ENCODE results near the gene SLC8A1.

Gene SLC8A1

DNA sequence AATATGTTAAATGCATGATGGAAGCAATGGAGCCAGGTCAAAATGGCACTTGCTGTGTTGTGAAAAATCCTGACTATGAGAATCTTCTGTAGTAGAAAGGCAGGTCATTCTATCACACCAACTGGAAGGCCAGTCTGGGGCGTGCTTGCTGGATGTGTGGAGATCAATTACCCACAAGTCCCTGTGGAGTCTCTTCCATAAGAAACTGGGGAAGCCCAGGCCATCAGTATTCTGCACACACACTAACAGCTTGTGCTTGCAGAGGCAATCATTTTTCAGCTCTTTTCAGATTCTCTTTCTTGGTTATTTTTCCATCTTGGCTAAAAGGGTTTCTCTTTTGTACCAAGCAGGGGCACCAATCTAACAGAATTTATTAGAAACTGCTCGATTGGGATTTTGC lies 190.8 kb downstream of the SLC8A1 start:
- no peak overlapping the region for H3K4me3 ChIP-seq (ENCODE audit: low read depth in 1 of 2, low read length in 2 of 2)
- no peaks in the 10 kb centered on the region for H3K27me3 ChIP-seq (ENCODE audit: control insufficient read depth in 1 of 2, insufficient read depth in 2 of 2, low read length in 2 of 2)
- H3K27ac ChIP-seq (ENCODE audit: low read depth, low read length), result no peak overlapping the region
- no peaks in the 10 kb centered on the region for H3K9me3 ChIP-seq (ENCODE audit: low read length)
- no peaks in the 10 kb centered on the region for H3K36me3 ChIP-seq (ENCODE audit: insufficient read depth, low read length)
- no peak overlapping the region for H3K9ac ChIP-seq (ENCODE audit: low read length)
- peaks cover 7% of the 10 kb centered on the region for H3K4me1 ChIP-seq (ENCODE audit: insufficient read depth, low read length)

GRCh38 chr2:40260437-40260836 lies 191.5 kb downstream of the SLC8A1 start:
- Histone ChIP-seq H3K4me3 (ENCODE audit: low read depth in 1 of 2, low read length in 2 of 2) (no peak overlapping the region), H3K9me3 (ENCODE audit: low read length) (no peaks in the 10 kb centered on the region), H3K27ac (ENCODE audit: low read depth, low read length) (no peak overlapping the region), H3K9ac (ENCODE audit: low read length) (no peak overlapping the region), H3K4me1 (ENCODE audit: insufficient read depth, low read length) (peaks cover 1% of the 10 kb centered on the region), H3K36me3 (ENCODE audit: insufficient read depth, low read length) (no peaks in the 10 kb centered on the region), H3K27me3 (ENCODE audit: control insufficient read depth in 1 of 2, insufficient read depth in 2 of 2, low read length in 2 of 2) (no peaks in the 10 kb centered on the region)

- Histone ChIP-seq H3K36me3 (ENCODE audit: insufficient read depth, low read length) (no peaks in the 10 kb centered on the region), H3K27ac (ENCODE audit: low read depth, low read length) (no peak overlapping the region), H3K27me3 (ENCODE audit: control insufficient read depth in 1 of 2, insufficient read depth in 2 of 2, low read length in 2 of 2) (no peaks in the 10 kb centered on the region), H3K4me1 (ENCODE audit: insufficient read depth, low read length) (peaks cover 5% of the 10 kb centered on the region), H3K4me3 (ENCODE audit: low read depth in 1 of 2, low read length in 2 of 2) (no peak overlapping the region), H3K9me3 (ENCODE audit: low read length) (no peaks in the 10 kb centered on the region), H3K9ac (ENCODE audit: low read length) (no peak overlapping the region)
Observed at GRCh38 chr2:40259900-40260299, 192.0 kb downstream of the SLC8A1 start.

GRCh38 chr2:40258135-40258457 lies 193.8 kb downstream of the SLC8A1 start:
- Histone ChIP-seq H3K36me3 (ENCODE audit: insufficient read depth, low read length) (no peaks in the 10 kb centered on the region), H3K27me3 (ENCODE audit: control insufficient read depth in 1 of 2, insufficient read depth in 2 of 2, low read length in 2 of 2) (no peaks in the 10 kb centered on the region), H3K9me3 (ENCODE audit: low read length) (no peaks in the 10 kb centered on the region), H3K4me1 (ENCODE audit: insufficient read depth, low read length) (peaks cover 7% of the 10 kb centered on the region), H3K9ac (ENCODE audit: low read length) (no peak overlapping the region), H3K27ac (ENCODE audit: low read depth, low read length) (no peak overlapping the region), H3K4me3 (ENCODE audit: low read depth in 1 of 2, low read length in 2 of 2) (no peak overlapping the region)

GRCh38 chr2:40257340-40258134 lies 194.4 kb downstream of the SLC8A1 start:
- H3K27ac ChIP-seq (ENCODE audit: low read depth, low read length), result no peak overlapping the region
- no peaks in the 10 kb centered on the region for H3K27me3 ChIP-seq (ENCODE audit: control insufficient read depth in 1 of 2, insufficient read depth in 2 of 2, low read length in 2 of 2)
- H3K9ac ChIP-seq (ENCODE audit: low read length), result no peak overlapping the region
- H3K36me3 ChIP-seq (ENCODE audit: insufficient read depth, low read length), result no peaks in the 10 kb centered on the region
- H3K4me1 ChIP-seq (ENCODE audit: insufficient read depth, low read length), result peaks cover 7% of the 10 kb centered on the region
- H3K9me3 ChIP-seq (ENCODE audit: low read length), result no peaks in the 10 kb centered on the region
- no peak overlapping the region for H3K4me3 ChIP-seq (ENCODE audit: low read depth in 1 of 2, low read length in 2 of 2)

DNA sequence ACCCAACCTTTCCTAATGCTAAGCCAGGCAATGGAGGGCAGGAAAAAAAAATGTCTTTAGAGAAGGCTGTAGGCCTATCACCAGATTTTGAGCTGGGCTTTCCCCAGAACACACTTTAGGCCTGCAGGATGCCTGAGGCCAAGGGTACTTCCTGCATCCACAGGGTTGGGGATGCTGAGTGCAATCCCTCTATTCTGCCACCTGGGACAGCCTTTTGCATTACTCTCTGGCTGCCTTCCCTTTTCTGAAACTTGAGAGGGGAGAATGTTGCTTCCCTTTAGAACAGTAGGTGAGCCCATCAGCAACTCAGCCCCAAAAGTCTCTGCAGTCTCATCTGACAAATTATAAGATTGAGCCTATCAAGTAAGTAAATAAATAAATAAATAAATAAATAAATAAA lies 195.2 kb downstream of the SLC8A1 start:
- no peak overlapping the region for H3K27ac ChIP-seq (ENCODE audit: low read depth, low read length)
- no peaks in the 10 kb centered on the region for H3K9me3 ChIP-seq (ENCODE audit: low read length)
- H3K9ac ChIP-seq (ENCODE audit: low read length), result no peak overlapping the region
- H3K4me1 ChIP-seq (ENCODE audit: insufficient read depth, low read length), result peaks cover 11% of the 10 kb centered on the region
- H3K4me3 ChIP-seq (ENCODE audit: low read depth in 1 of 2, low read length in 2 of 2), result no peak overlapping the region
- no peaks in the 10 kb centered on the region for H3K36me3 ChIP-seq (ENCODE audit: insufficient read depth, low read length)
- no peaks in the 10 kb centered on the region for H3K27me3 ChIP-seq (ENCODE audit: control insufficient read depth in 1 of 2, insufficient read depth in 2 of 2, low read length in 2 of 2)

GRCh38 chr2:40256008-40256407 lies 195.9 kb downstream of the SLC8A1 start:
- Histone ChIP-seq H3K9ac (ENCODE audit: low read length) (no peak overlapping the region), H3K36me3 (ENCODE audit: insufficient read depth, low read length) (no peaks in the 10 kb centered on the region), H3K4me3 (ENCODE audit: low read depth in 1 of 2, low read length in 2 of 2) (no peak overlapping the region), H3K27ac (ENCODE audit: low read depth, low read length) (no peak overlapping the region), H3K9me3 (ENCODE audit: low read length) (no peaks in the 10 kb centered on the region), H3K27me3 (ENCODE audit: control insufficient read depth in 1 of 2, insufficient read depth in 2 of 2, low read length in 2 of 2) (no peaks in the 10 kb centered on the region), H3K4me1 (ENCODE audit: insufficient read depth, low read length) (peaks cover 16% of the 10 kb centered on the region)

- H3K4me3 ChIP-seq (ENCODE audit: low read depth in 1 of 2, low read length in 2 of 2), result no peak overlapping the region
- H3K9me3 ChIP-seq (ENCODE audit: low read length), result no peaks in the 10 kb centered on the region
- no peaks in the 10 kb centered on the region for H3K36me3 ChIP-seq (ENCODE audit: insufficient read depth, low read length)
- no peaks in the 10 kb centered on the region for H3K27me3 ChIP-seq (ENCODE audit: control insufficient read depth in 1 of 2, insufficient read depth in 2 of 2, low read length in 2 of 2)
- peaks cover 22% of the 10 kb centered on the region for H3K4me1 ChIP-seq (ENCODE audit: insufficient read depth, low read length)
- no peak overlapping the region for H3K9ac ChIP-seq (ENCODE audit: low read length)
- no peak overlapping the region for H3K27ac ChIP-seq (ENCODE audit: low read depth, low read length)
Observed at GRCh38 chr2:40255103-40255502, 196.8 kb downstream of the SLC8A1 start.

DNA sequence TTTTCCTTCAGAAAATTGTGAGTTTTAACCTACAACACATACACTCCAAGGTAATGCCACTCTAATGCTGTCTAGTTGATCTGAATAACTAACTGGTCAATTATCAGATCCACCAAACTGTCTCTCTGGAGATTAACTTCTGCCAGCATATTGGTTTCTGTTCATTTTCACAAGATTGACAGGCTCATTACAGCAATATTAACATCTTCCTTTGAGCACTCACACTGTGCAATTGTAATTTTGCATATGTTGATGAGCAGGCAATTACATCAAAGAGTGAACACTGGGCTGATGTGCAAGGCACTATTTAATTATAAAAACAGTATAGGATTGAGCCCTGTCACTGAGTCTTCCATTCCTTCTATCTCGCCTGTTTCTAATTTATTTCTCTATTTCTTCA lies 197.3 kb downstream of the SLC8A1 start:
- Histone ChIP-seq H3K9me3 (ENCODE audit: low read length) (no peaks in the 10 kb centered on the region), H3K9ac (ENCODE audit: low read length) (no peak overlapping the region), H3K36me3 (ENCODE audit: insufficient read depth, low read length) (no peaks in the 10 kb centered on the region), H3K27me3 (ENCODE audit: control insufficient read depth in 1 of 2, insufficient read depth in 2 of 2, low read length in 2 of 2) (no peaks in the 10 kb centered on the region), H3K27ac (ENCODE audit: low read depth, low read length) (no peak overlapping the region), H3K4me3 (ENCODE audit: low read depth in 1 of 2, low read length in 2 of 2) (no peak overlapping the region), H3K4me1 (ENCODE audit: insufficient read depth, low read length) (peaks cover 22% of the 10 kb centered on the region)

- Histone ChIP-seq H3K27ac (ENCODE audit: low read depth, low read length) (no peak overlapping the region), H3K4me1 (ENCODE audit: insufficient read depth, low read length) (peaks cover 35% of the 10 kb centered on the region), H3K27me3 (ENCODE audit: control insufficient read depth in 1 of 2, insufficient read depth in 2 of 2, low read length in 2 of 2) (no peaks in the 10 kb centered on the region), H3K4me3 (ENCODE audit: low read depth in 1 of 2, low read length in 2 of 2) (no peak overlapping the region), H3K9ac (ENCODE audit: low read length) (no peak overlapping the region), H3K36me3 (ENCODE audit: insufficient read depth, low read length) (no peaks in the 10 kb centered on the region), H3K9me3 (ENCODE audit: low read length) (no peaks in the 10 kb centered on the region)
Observed at GRCh38 chr2:40251137-40251536, 200.8 kb downstream of the SLC8A1 start.

- H3K9me3 ChIP-seq (ENCODE audit: low read length), result no peaks in the 10 kb centered on the region
- H3K4me3 ChIP-seq (ENCODE audit: low read depth in 1 of 2, low read length in 2 of 2), result no peak overlapping the region
- no peaks in the 10 kb centered on the region for H3K27me3 ChIP-seq (ENCODE audit: control insufficient read depth in 1 of 2, insufficient read depth in 2 of 2, low read length in 2 of 2)
- H3K9ac ChIP-seq (ENCODE audit: low read length), result no peak overlapping the region
- H3K36me3 ChIP-seq (ENCODE audit: insufficient read depth, low read length), result no peaks in the 10 kb centered on the region
- H3K27ac ChIP-seq (ENCODE audit: low read depth, low read length), result no peak overlapping the region
- H3K4me1 ChIP-seq (ENCODE audit: insufficient read depth, low read length), result peaks cover 32% of the 10 kb centered on the region
Observed at GRCh38 chr2:40249577-40249976, 202.3 kb downstream of the SLC8A1 start.

DNA sequence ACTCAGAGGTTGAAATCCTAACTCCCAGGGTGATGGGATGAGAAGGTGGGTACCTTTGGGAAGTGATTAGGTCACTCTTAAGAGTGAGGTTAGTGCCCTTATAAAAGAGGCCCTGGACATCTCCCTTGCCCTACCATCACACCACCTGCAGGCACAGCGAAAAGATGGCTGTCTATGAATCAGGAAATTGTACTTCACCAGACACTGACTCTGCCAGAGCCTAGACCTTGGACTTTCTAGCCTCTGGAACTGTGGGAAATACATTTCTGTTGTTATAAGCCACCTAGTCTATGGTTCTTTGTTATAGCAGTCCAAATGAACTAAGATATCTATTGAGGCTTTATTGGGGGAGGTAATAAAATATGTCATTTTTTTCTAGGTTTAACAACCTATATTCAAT lies 203.6 kb downstream of the SLC8A1 start:
- peaks cover 45% of the 10 kb centered on the region for H3K4me1 ChIP-seq (ENCODE audit: insufficient read depth, low read length)
- H3K4me3 ChIP-seq (ENCODE audit: low read depth in 1 of 2, low read length in 2 of 2), result no peak overlapping the region
- H3K27ac ChIP-seq (ENCODE audit: low read depth, low read length), result no peak overlapping the region

More for the DNA sequence above, 203.6 kb downstream of the SLC8A1 start:
- Histone ChIP-seq H3K36me3 (ENCODE audit: insufficient read depth, low read length) (no peaks in the 10 kb centered on the region), H3K9me3 (ENCODE audit: low read length) (no peaks in the 10 kb centered on the region), H3K27me3 (ENCODE audit: control insufficient read depth in 1 of 2, insufficient read depth in 2 of 2, low read length in 2 of 2) (no peaks in the 10 kb centered on the region), H3K9ac (ENCODE audit: low read length) (no peak overlapping the region)

Data from muscle layer of colon (tissue), 2 donors.